ENCODE measurements around the gene PLEKHA8.

Gene PLEKHA8

DNA sequence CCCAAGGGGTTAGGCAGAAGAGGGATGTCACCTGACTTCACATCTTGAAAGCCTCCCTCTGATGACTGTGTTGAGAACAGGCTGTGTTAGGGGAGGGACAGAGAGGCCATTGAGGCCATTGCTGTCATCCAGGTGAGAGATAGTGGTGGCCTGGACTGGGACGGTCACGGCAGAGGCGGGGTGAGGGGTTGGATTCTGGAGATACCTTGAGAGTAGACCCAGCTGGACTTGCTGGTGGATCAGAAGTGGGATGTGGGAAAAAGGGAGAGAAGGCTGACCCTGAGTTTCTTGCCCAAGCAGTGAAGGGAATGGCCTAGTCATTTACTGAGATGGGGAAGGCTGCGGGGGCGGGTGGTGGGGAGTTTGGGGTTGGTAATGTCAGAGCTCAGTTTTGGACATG lies 120.2 kb downstream of the PLEKHA8 start:
- no peak for DNase-seq

GRCh38 chr7:30148951-30149459 lies 120.8 kb downstream of the PLEKHA8 start:
- peak; percentile 43 for DNase-seq

DNA sequence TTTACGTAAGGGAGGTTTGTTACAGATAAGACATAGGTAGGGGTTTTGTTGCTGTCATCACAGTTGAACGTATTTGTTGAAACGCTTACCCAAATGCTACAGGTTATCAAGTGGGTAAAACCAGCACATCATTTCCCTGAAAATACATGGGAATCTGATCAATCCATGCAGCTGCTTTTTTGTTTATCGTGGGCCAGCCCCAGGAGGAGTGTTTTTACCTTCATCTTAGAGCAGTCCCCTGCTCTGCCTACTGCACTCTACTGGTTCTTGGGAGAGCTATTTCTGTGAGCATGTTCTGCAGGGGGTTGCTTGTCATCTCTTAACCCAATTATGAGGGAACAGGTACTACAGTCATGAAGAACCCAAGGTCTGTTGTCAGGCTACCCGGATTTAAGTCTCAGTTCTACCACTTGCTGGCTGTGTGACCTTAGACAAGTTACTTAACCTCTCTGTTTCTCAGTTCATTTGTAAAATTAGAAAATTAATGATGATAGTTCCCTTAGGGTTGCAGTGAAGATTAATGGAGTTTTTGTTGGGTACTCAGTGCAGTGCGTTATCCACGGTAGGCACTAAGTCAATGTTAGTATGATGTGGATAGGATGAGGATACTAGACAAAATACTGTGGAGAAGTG lies 121.5 kb downstream of the PLEKHA8 start:
- DNase-seq = no peak

DNA sequence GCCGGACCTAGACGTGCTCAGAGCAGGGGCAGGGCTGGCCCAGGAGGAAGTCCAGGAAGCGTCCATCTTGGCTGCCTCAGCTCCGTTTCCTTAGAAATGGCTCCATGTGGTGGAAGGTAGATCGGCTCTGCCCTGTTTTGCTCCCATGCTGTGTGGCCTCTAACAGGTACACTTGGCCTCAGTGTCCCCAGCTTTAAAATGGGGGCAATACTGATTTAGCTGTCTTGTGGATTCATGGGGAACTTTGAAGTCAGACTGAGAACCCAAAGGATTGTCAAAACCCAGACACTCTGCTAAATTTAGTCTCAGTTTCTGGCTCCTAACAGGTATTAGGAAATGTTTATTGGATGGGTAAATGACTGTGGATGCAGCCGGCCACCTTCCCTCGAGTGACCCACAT lies 122.5 kb downstream of the PLEKHA8 start:
- no peak for DNase-seq

DNA sequence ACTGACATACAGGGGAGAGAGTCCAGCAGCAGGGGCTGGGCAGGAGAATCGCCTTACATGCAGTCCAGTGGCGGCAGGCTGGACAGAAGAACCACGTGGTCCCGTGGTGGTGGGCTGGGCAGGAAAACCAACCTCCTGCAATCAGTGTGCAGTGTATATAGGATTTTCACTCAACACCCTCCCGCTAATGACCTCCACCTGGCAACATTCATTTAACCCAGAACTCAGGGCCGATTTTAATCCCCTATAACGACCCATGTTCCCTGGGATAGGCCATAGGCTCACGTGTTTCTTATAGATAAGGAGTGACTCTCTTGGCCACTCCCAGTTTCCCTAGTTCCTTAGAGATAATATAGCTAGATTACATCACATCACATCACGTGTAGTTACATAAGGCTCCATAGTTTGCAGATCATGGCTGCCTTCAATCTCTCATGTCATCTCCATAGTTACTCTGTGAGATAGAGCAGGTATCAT lies 125.9 kb downstream of the PLEKHA8 start:
- peak; percentile 29 for DNase-seq

DNA sequence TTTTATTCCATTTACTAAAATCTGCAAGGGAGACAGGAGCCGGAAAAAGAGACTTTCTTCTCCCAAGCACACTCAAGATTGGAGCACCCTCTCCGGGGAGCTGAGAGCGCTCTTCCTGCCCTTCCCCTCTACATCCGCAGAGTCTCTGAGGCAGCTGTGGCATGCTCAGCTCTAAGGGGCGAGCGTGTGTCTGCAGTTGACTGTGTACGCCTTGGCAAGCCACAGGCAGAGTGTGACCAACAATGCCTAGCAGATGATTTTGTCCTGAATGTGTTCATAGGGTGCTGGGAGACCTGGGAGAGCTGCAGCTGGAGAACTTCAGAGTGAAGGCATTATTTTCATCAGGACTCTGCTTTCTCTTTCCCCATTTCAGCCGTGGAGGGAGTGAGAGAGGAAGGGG lies 127.3 kb downstream of the PLEKHA8 start:
- DNase-seq = no peak

DNA sequence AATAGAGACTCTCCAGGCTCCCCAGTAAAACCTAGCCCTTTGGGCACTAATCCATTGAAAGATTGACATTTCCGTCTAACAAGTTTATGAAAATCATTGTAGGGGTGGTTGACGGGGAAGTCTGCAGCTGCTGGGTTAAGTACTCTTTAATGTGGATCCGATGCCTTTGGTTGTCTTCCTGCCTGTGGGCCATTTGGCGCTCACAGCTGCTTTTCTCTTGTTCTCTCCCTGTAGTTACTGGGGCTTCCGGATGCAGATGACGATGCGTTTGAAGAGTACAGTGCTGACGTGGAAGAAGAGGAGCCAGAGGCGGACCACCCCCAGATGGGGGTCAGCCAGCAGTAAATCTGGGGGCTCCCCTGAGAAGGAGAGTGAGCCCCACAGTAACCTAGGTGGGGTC lies 129.0 kb downstream of the PLEKHA8 start:
- DNase-seq = no peak

DNA sequence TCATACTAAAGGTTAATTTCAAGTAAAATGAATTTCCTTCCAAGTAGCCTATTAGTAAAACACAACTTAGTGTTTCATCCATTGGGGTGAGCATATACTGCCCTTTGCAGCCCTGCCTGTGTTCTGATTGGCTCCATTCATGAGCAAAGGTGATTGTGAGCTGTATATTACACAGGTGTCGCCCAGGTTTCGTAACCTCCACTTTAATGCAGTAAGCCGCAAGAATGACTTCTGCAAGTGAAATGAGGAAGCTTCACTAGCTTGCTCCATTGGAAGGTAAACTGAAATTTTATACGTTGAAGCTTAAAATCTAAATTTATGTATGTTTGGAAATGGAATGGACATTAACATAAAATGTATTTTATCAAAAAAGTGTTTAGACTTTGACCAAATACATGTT lies 131.0 kb downstream of the PLEKHA8 start:
- peak; percentile 82 for DNase-seq

- DNase-seq = peak; percentile 99
Observed at GRCh38 chr7:30159698-30160143, 131.5 kb downstream of the PLEKHA8 start.

- no peak for DNase-seq
Observed at GRCh38 chr7:30160329-30160728, 132.1 kb downstream of the PLEKHA8 start.

- no peak for DNase-seq
Observed at GRCh38 chr7:30162133-30162532, 133.9 kb downstream of the PLEKHA8 start.

GRCh38 chr7:30162622-30163124 lies 134.5 kb downstream of the PLEKHA8 start:
- DNase-seq = no peak

DNA sequence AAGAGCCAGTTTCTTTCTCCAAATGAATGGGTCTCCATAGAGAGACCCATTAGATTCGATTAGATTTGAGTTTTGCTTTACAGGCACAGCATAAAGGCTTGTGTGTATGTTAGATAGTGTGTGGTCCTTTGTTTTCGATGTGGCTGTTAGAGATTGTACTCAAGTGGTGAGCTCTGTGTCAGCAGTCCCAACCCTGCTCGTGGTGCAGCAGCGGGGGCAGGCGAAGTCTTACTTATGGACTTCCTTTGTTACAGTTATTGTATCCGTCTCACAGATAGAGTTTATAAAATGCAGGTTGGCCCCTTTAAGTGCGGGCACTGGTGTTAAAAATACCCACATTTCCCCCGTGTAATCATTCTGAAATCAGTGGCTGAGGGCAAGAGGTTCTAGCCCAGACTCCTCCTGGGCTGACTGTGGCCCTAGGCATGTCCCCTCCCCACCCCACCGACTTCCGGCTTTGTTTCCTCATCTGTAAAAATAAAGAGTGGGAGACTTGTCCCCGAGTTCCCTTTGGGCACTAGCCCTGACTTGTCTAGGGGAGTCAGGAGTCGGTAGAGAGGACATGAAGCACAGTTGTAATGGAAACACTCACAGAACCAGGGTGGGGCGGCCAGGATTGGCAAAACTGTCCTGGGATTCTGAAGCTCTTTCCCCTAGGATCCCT lies 135.2 kb downstream of the PLEKHA8 start:
- peak; percentile 72 for DNase-seq

GRCh38 chr7:30164567-30164966 lies 136.4 kb downstream of the PLEKHA8 start:
- DNase-seq = peak; percentile 49

- no peak for DNase-seq
Observed at GRCh38 chr7:30165590-30165989, 137.4 kb downstream of the PLEKHA8 start.

GRCh38 chr7:30166155-30166840 lies 138.1 kb downstream of the PLEKHA8 start:
- no peak for DNase-seq

DNA sequence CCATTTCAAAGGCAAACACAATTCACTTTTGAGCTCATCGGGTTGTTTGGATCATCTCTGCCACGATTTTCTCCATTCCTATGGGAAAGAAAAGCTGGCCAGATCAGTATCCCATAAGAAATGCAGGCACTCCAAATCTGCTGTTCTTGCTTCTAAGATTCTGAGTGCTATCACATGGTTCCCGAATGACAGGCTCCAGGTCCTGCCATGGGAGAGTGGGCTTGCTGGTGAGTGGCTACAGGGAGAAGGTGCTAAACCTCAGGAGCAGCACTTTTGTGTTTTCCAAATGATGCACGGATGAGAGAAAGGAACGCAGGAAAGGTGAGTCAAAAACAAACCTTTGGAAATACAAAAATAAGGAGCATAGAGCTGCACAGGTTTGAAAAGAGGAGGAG lies 138.6 kb downstream of the PLEKHA8 start:
- DNase-seq = no peak

- DNase-seq = no peak
Observed at GRCh38 chr7:30167901-30168300, 139.7 kb downstream of the PLEKHA8 start.

GRCh38 chr7:30168835-30169573 lies 140.8 kb downstream of the PLEKHA8 start:
- DNase-seq = no peak

DNA sequence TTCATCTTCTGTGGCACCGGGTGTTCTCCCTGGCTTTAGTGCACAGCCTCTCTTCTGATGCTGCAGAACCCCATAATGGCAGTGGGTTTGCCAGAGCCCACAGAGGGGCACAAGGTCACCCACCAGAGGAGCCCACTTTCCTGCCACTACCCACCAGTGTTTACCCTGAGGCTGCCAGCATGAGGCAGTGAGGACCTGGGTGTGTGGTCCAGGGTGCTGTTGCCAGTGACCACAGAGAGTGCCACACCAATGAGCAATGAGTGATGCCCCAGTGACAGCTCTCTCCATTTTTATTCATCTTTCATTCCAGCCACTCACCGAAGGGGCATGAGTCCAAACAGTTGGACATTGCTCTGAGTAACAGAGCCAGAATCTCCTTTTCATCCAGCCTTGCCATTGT lies 141.4 kb downstream of the PLEKHA8 start:
- DNase-seq = no peak

GRCh38 chr7:30170476-30171205 lies 142.4 kb downstream of the PLEKHA8 start:
- DNase-seq = no peak

DNA sequence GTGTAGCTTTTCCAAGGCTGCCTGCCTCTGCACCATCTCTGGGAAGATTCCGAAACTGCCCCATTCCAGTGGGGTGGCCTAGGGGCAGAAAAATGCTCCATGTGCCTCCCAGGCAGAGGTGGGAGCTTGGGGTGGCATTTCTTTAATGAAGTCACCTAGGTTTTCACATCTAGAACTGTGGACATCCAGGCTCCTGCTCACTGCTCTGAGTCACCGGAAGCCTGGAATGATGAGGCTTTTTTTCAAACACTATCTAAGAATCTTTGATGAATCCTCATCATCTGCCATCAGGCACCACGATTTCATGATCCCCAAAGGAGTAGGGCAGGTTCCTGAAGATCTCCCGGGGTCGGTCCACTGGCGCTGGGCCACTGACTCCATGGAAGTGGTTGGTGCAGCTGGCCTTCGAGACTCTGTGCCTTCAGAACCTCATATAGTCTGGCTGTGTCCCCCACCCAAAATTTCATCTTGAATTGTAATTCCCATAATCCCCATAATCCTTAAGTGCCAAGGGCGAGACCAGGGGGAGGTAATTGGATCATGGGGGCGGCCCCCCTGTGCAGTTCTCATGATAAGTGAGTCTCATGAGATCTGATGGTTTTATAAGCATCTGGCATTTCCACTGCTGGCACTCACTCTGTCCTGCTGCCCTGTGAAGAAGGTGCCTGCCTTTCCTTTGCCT lies 143.7 kb downstream of the PLEKHA8 start:
- no peak for DNase-seq

All from GF-D8 (cell line).